Parathyroid adenoma (tissue), 2 donors: ENCODE data around the gene SORCS3.

Source experiments
- H2AFZ ChIP-seq: fragments of 300-600 bp; sonication (generic); one replicate; pipeline ENCODE4 v1.7.0; 2017; ENCODE audit warnings: antibody characterized with exemption, mild to moderate bottlenecking
- H3K27ac ChIP-seq: fragments of 300-600 bp; sonication (generic); one replicate; pipeline ENCODE4 v1.7.0; 2017
- H3K27me3 ChIP-seq: fragments of 300-600 bp; sonication (generic); one replicate; pipeline ENCODE4 v1.7.0; 2017; ENCODE audit warnings: low read length; ENCODE audit not compliant: control insufficient read depth, insufficient read depth
- H3K36me3 ChIP-seq: fragments of 300-600 bp; sonication (generic); one replicate; pipeline ENCODE4 v1.7.0; 2017; ENCODE audit warnings: low read length; ENCODE audit not compliant: control insufficient read depth, insufficient read depth
- H3K4me1 ChIP-seq: fragments of 300-600 bp; sonication (generic); one replicate; pipeline ENCODE4 v1.7.0; 2017; ENCODE audit warnings: control low read depth
- H3K4me2 ChIP-seq: fragments of 300-600 bp; sonication (generic); one replicate; pipeline ENCODE4 v1.7.0; 2017; ENCODE audit warnings: low read length
- H3K4me3 ChIP-seq: fragments of 300-600 bp; sonication (generic); one replicate; pipeline ENCODE4 v1.7.0; 2017; ENCODE audit warnings: low read depth, low read length
- H3K79me2 ChIP-seq: fragments of 300-600 bp; sonication (generic); one replicate; pipeline ENCODE4 v1.7.0; 2017; ENCODE audit warnings: control low read depth
- H3K9ac ChIP-seq: fragments of 300-600 bp; sonication (generic); one replicate; pipeline ENCODE4 v1.7.0; 2017; ENCODE audit warnings: mild to moderate bottlenecking
- H3K9me3 ChIP-seq: fragments of 300-600 bp; sonication (generic); one replicate; pipeline ENCODE4 v1.7.0; 2017; ENCODE audit warnings: low read length; ENCODE audit not compliant: control insufficient read depth
- TF ChIP-seq, protein P1 (sequence below): fragments of 300-600 bp; sonication (generic); IDR thresholded peaks from one replicate; pipeline ENCODE4 v1.7.0; 2017; ENCODE audit warnings: antibody characterized with exemption, mild to moderate bottlenecking
- donor health status: primary hyperparathyroidism.

Gene SORCS3

GRCh38 chr10:104642658-104643302 is 1.7 kb downstream of the SORCS3 start:
- Histone ChIP-seq H3K4me2 (no peak overlapping the region), H3K9ac (no peak overlapping the region), H2AFZ (no peak overlapping the region), H3K4me1 (no peaks in the 10 kb centered on the region), H3K27ac (no peak overlapping the region), H3K27me3 (peaks cover 7% of the 10 kb centered on the region), H3K36me3 (no peaks in the 10 kb centered on the region), H3K4me3 (no peak overlapping the region), H3K9me3 (no peaks in the 10 kb centered on the region), H3K79me2 (no peaks in the 10 kb centered on the region)
- TF ChIP-seq, protein P1, sequence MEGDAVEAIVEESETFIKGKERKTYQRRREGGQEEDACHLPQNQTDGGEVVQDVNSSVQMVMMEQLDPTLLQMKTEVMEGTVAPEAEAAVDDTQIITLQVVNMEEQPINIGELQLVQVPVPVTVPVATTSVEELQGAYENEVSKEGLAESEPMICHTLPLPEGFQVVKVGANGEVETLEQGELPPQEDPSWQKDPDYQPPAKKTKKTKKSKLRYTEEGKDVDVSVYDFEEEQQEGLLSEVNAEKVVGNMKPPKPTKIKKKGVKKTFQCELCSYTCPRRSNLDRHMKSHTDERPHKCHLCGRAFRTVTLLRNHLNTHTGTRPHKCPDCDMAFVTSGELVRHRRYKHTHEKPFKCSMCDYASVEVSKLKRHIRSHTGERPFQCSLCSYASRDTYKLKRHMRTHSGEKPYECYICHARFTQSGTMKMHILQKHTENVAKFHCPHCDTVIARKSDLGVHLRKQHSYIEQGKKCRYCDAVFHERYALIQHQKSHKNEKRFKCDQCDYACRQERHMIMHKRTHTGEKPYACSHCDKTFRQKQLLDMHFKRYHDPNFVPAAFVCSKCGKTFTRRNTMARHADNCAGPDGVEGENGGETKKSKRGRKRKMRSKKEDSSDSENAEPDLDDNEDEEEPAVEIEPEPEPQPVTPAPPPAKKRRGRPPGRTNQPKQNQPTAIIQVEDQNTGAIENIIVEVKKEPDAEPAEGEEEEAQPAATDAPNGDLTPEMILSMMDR = no peak

DNA sequence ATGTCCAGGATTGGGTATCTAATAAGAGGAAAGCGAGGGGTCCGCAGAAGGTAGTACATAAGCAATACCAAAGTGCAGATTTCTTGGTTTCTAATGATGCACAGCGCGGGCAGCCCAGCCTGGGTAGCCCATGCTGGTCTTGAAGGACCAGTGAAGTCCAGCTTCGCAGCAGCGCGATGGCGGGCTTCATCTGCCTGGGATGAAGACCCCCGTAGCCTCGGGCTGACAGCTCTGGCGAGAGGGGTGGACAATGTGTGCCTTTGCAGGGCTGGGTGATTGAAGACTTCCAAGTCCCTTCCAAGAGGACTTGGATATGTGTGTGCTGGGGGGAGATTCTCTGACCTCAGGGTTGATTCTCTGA is 2.2 kb downstream of the SORCS3 start:
- no peak overlapping the region for H2AFZ ChIP-seq
- H3K9ac ChIP-seq = no peak overlapping the region
- H3K27ac ChIP-seq = no peak overlapping the region
- TF ChIP-seq, protein P1 = no peak
- no peaks in the 10 kb centered on the region for H3K36me3 ChIP-seq
- H3K4me3 ChIP-seq = no peak overlapping the region
- no peak overlapping the region for H3K4me2 ChIP-seq
- H3K27me3 ChIP-seq = peaks cover 7% of the 10 kb centered on the region
- H3K79me2 ChIP-seq = no peaks in the 10 kb centered on the region
- H3K4me1 ChIP-seq = no peaks in the 10 kb centered on the region
- H3K9me3 ChIP-seq = no peaks in the 10 kb centered on the region

GRCh38 chr10:104646146-104646545 is 5.1 kb downstream of the SORCS3 start:
- no peaks in the 10 kb centered on the region for H3K79me2 ChIP-seq
- no peak overlapping the region for H3K4me3 ChIP-seq
- TF ChIP-seq, protein P1 = no peak
- no peak overlapping the region for H2AFZ ChIP-seq
- peaks cover 7% of the 10 kb centered on the region for H3K27me3 ChIP-seq
- H3K36me3 ChIP-seq = no peaks in the 10 kb centered on the region
- H3K4me2 ChIP-seq = no peak overlapping the region
- no peaks in the 10 kb centered on the region for H3K9me3 ChIP-seq
- H3K27ac ChIP-seq = no peak overlapping the region
- no peaks in the 10 kb centered on the region for H3K4me1 ChIP-seq
- no peak overlapping the region for H3K9ac ChIP-seq

- Histone ChIP-seq H3K27me3 (peaks cover 4% of the 10 kb centered on the region), H3K4me1 (no peaks in the 10 kb centered on the region), H2AFZ (no peak overlapping the region), H3K4me3 (no peak overlapping the region), H3K9me3 (no peaks in the 10 kb centered on the region), H3K27ac (no peak overlapping the region), H3K79me2 (no peaks in the 10 kb centered on the region), H3K36me3 (no peaks in the 10 kb centered on the region), H3K4me2 (no peak overlapping the region), H3K9ac (no peak overlapping the region)
- TF ChIP-seq, protein P1 = no peak
These were observed 7.3 kb downstream of the SORCS3 start for GRCh38 chr10:104648421-104648820.

GRCh38 chr10:104650072-104650471 is 9.0 kb downstream of the SORCS3 start:
- Histone ChIP-seq H3K4me2 (no peak overlapping the region), H3K79me2 (no peaks in the 10 kb centered on the region), H3K27ac (no peak overlapping the region), H3K27me3 (no peaks in the 10 kb centered on the region), H3K4me1 (no peaks in the 10 kb centered on the region), H3K4me3 (no peak overlapping the region), H3K36me3 (no peaks in the 10 kb centered on the region), H3K9ac (no peak overlapping the region), H3K9me3 (no peaks in the 10 kb centered on the region), H2AFZ (no peak overlapping the region)
- TF ChIP-seq, protein P1 = no peak
